SK-N-SH treated with all-trans-retinoic acid at 6 μM for 48 hours (cell line): ENCODE data around the gene TMEM131.

Source experiments
- ATAC-seq: fragments of 200-7000 bp; cut with Tn5 transposase; 3 replicates; pipeline ENCODE4 v1.9.1; 2020; ENCODE audit warnings: mild to moderate bottlenecking, moderate library complexity
- ARNTL ChIP-seq: fragments of 450-650 bp; formaldehyde crosslinking; IDR thresholded peaks from 2 replicates; pipeline ENCODE4 v1.5.0; 2020; ENCODE audit warnings: low read depth, mild to moderate bottlenecking, moderate library complexity, borderline replicate concordance
- BACH2 ChIP-seq: fragments of 250-450 bp; sonication (Bioruptor Pico); IDR thresholded peaks from 2 replicates; pipeline ENCODE4 v1.9.0; 2021; ENCODE audit warnings: mild to moderate bottlenecking, borderline replicate concordance
- CREB5 ChIP-seq: fragments of 250-450 bp; sonication (Bioruptor Pico); IDR thresholded peaks from 2 replicates; pipeline ENCODE4 v1.5.1; 2020; ENCODE audit warnings: low read depth, mild to moderate bottlenecking, moderate library complexity
- CSDC2 ChIP-seq: fragments of 250-450 bp; sonication (Bioruptor Pico); IDR thresholded peaks from 2 replicates; pipeline ENCODE4 v1.5.0; 2020; ENCODE audit warnings: mild to moderate bottlenecking, moderate library complexity
- ESRRG ChIP-seq: fragments of 250-450 bp; sonication (Bioruptor Pico); IDR thresholded peaks from 2 replicates; pipeline ENCODE4 v1.6.1; 2021; ENCODE audit warnings: mild to moderate bottlenecking
- GLIS3 ChIP-seq: fragments of 250-450 bp; sonication (Bioruptor Pico); IDR thresholded peaks from 2 replicates; pipeline ENCODE4 v1.5.0; 2020; ENCODE audit warnings: mild to moderate bottlenecking, moderate library complexity
- ISL1 ChIP-seq: fragments of 250-450 bp; sonication (Bioruptor Pico); IDR thresholded peaks from 2 replicates; pipeline ENCODE4 v2.1.2; 2022; ENCODE audit warnings: mild to moderate bottlenecking, moderate library complexity
- OSR1 ChIP-seq: fragments of 250-450 bp; sonication (Bioruptor Pico); IDR thresholded peaks from 2 replicates; pipeline ENCODE4 v1.8.0; 2022; ENCODE audit warnings: moderate library complexity, mild to moderate bottlenecking, inconsistent platforms
- PATZ1 ChIP-seq: fragments of 250-450 bp; sonication (Bioruptor Pico); IDR thresholded peaks from 2 replicates; pipeline ENCODE4 v1.8.0; 2020; ENCODE audit warnings: mild to moderate bottlenecking, moderate library complexity, borderline replicate concordance
- PPARA ChIP-seq: fragments of 250-450 bp; sonication (Bioruptor Pico); IDR thresholded peaks from 2 replicates; pipeline ENCODE4 v1.5.0; 2020; ENCODE audit warnings: mild to moderate bottlenecking, borderline replicate concordance
- RARB ChIP-seq: fragments of 250-450 bp; sonication (Bioruptor Pico); IDR thresholded peaks from 2 replicates; pipeline ENCODE4 v1.8.0; 2021; ENCODE audit warnings: mild to moderate bottlenecking, moderate library complexity
- TCF4 ChIP-seq: fragments of 250-450 bp; sonication (Bioruptor Pico); IDR thresholded peaks from 2 replicates; pipeline ENCODE4 v1.8.0; 2021; ENCODE audit warnings: mild to moderate bottlenecking, moderate library complexity, borderline replicate concordance
- TOX ChIP-seq: fragments of 250-450 bp; sonication (Bioruptor Pico); IDR thresholded peaks from 2 replicates; pipeline ENCODE4 v1.8.0; 2021; ENCODE audit warnings: mild to moderate bottlenecking, moderate library complexity, borderline replicate concordance
- ZC3H10 ChIP-seq: fragments of 250-450 bp; sonication (Bioruptor Pico); IDR thresholded peaks from 2 replicates; pipeline ENCODE4 v1.5.1; 2021; ENCODE audit warnings: mild to moderate bottlenecking, moderate library complexity
- ZFP3 ChIP-seq: fragments of 250-450 bp; sonication (Bioruptor Pico); IDR thresholded peaks from 2 replicates; pipeline ENCODE4 v1.5.0; 2020; ENCODE audit warnings: mild to moderate bottlenecking, moderate library complexity
- ZNF565 ChIP-seq: fragments of 450-650 bp; formaldehyde crosslinking; conservative IDR thresholded peaks from 2 replicates; pipeline ENCODE4 v1.5.0; 2020; ENCODE audit warnings: low read depth, mild to moderate bottlenecking, moderate library complexity
- ZNF70 ChIP-seq: fragments of 450-650 bp; formaldehyde crosslinking; IDR thresholded peaks from 2 replicates; pipeline ENCODE4 v1.5.0; 2020; ENCODE audit warnings: mild to moderate bottlenecking, moderate library complexity
- TF ChIP-seq, protein P1 (sequence below): fragments of 250-450 bp; sonication (Bioruptor Pico); IDR thresholded peaks from 2 replicates; pipeline ENCODE4 v1.5.1; 2021; ENCODE audit warnings: mild to moderate bottlenecking, moderate library complexity
- TF ChIP-seq, protein P2 (sequence below): fragments of 250-450 bp; sonication (Bioruptor Pico); IDR thresholded peaks from 2 replicates; pipeline ENCODE4 v1.5.0; 2020; ENCODE audit warnings: mild to moderate bottlenecking, moderate library complexity

Gene TMEM131

DNA sequence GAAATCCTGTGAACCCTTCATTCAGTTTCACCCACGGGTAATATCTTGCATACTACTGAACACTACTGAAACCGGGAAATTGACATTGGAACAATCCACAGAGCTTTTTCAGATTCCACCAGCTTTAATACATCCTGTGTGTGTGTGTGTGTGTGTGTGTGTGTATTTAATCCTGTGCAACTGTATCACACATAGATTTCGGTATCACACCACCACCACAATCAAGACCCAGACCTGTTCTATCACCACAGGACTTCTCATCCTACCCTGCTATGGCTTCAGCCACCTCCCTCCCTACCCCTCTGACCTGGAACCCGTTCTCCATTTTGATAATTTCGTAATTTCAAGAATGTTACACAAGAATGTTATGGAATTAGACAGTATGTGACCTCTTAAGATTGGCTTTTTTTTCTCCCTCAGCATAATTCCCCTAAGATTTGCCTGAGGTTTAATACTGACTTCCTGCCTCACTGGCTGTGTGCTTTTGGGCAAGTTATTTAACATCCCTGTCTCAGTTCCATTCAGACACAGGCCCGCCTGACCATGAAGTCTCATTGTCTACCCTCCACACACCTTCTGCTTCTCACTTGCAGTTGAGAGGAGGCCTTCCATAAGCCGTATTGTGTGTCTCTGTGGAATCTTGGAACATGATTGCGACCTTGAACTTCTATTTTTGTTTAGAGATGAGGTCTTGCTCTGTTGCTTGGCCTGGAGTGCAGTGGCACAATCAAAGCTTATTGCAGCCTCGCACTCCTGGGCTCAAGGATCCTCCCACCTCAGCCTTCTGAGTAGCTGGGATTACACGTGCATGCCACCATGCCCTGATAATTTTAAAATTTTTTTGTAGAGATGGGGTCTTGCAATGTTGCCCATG is 14.4 kb upstream of the TMEM131 start:
- ATAC-seq = no peak

DNA sequence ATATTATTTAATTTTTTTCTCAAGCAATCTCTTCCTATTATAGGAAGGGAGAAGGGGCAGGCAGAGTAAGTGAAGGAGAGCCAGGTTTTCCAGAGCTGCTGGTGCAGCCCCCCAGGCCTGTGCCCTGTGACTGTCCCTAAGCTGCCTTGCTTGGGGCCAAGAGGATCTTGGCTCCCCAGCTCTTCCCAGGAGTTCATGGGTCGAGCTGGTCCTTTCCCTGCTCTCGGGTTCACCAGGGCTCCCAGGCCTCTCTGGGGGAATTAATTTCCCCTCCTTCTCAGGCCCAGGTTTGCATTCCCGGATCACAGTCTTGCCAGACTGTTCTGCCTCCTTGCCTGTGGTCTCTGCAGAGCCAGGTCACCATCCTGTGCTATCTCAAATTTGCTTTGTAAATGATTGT is 12.7 kb upstream of the TMEM131 start:
- ATAC-seq = no peak
- TF ChIP-seq PATZ1 (CRISPR knock-in tag) (no peak), PPARA (CRISPR knock-in tag) (no peak), ARNTL (no peak), ZNF565 (CRISPR knock-in tag) (no peak), CSDC2 (CRISPR knock-in tag) (no peak), ZNF70 (CRISPR knock-in tag) (no peak), TOX (CRISPR knock-in tag) (no peak), RARB (CRISPR knock-in tag) (no peak), OSR1 (CRISPR knock-in tag) (no peak), ZFP3 (CRISPR knock-in tag) (no peak), ZC3H10 (no peak), CREB5 (CRISPR knock-in tag) (no peak), ESRRG (CRISPR knock-in tag) (no peak), BACH2 (no peak), ISL1 (CRISPR knock-in tag) (no peak)
- TF ChIP-seq, protein P1, sequence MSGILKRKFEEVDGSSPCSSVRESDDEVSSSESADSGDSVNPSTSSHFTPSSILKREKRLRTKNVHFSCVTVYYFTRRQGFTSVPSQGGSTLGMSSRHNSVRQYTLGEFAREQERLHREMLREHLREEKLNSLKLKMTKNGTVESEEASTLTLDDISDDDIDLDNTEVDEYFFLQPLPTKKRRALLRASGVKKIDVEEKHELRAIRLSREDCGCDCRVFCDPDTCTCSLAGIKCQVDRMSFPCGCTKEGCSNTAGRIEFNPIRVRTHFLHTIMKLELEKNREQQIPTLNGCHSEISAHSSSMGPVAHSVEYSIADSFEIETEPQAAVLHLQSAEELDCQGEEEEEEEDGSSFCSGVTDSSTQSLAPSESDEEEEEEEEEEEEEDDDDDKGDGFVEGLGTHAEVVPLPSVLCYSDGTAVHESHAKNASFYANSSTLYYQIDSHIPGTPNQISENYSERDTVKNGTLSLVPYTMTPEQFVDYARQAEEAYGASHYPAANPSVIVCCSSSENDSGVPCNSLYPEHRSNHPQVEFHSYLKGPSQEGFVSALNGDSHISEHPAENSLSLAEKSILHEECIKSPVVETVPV (CRISPR knock-in tag) = no peak
- TF ChIP-seq, protein P2, sequence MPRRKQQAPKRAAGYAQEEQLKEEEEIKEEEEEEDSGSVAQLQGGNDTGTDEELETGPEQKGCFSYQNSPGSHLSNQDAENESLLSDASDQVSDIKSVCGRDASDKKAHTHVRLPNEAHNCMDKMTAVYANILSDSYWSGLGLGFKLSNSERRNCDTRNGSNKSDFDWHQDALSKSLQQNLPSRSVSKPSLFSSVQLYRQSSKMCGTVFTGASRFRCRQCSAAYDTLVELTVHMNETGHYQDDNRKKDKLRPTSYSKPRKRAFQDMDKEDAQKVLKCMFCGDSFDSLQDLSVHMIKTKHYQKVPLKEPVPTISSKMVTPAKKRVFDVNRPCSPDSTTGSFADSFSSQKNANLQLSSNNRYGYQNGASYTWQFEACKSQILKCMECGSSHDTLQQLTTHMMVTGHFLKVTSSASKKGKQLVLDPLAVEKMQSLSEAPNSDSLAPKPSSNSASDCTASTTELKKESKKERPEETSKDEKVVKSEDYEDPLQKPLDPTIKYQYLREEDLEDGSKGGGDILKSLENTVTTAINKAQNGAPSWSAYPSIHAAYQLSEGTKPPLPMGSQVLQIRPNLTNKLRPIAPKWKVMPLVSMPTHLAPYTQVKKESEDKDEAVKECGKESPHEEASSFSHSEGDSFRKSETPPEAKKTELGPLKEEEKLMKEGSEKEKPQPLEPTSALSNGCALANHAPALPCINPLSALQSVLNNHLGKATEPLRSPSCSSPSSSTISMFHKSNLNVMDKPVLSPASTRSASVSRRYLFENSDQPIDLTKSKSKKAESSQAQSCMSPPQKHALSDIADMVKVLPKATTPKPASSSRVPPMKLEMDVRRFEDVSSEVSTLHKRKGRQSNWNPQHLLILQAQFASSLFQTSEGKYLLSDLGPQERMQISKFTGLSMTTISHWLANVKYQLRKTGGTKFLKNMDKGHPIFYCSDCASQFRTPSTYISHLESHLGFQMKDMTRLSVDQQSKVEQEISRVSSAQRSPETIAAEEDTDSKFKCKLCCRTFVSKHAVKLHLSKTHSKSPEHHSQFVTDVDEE (CRISPR knock-in tag) = no peak

More for the DNA sequence above, 14.4 kb upstream of the TMEM131 start:
- TF ChIP-seq CSDC2 (CRISPR knock-in tag) (no peak), PATZ1 (CRISPR knock-in tag) (no peak), ISL1 (CRISPR knock-in tag) (no peak), ZC3H10 (no peak), TOX (CRISPR knock-in tag) (no peak), GLIS3 (CRISPR knock-in tag) (no peak), ZNF70 (CRISPR knock-in tag) (no peak), ESRRG (CRISPR knock-in tag) (no peak), TCF4 (CRISPR knock-in tag) (no peak)
- TF ChIP-seq, protein P1 (CRISPR knock-in tag) = no peak
- TF ChIP-seq, protein P2 (CRISPR knock-in tag) = no peak
